Erythroblast (primary cell): ENCODE measurements around the gene ATP5PD.
"Not testable (repeated sequence)": the region's sequence is repeated elsewhere in the genome, so short reads cannot be mapped to it uniquely, and the experiment has no call there.

Experiments
- DNase-seq, 2 experiments: peaks; one replicate each; lab custom pipeline; 2025; lab: John Stamatoyannopoulos, UW
- GATA1 ChIP-seq: IDR thresholded peaks from 2 replicates; pipeline ENCODE4 v1.6.1; 2011; ENCODE audit warnings: low read depth, mild to moderate bottlenecking, control low read depth, low read length, moderate library complexity
- POLR2A ChIP-seq: IDR thresholded peaks from 2 replicates; pipeline ENCODE4 v1.6.1; 2011; ENCODE audit warnings: mild to moderate bottlenecking, low read length

Gene ATP5PD

DNA sequence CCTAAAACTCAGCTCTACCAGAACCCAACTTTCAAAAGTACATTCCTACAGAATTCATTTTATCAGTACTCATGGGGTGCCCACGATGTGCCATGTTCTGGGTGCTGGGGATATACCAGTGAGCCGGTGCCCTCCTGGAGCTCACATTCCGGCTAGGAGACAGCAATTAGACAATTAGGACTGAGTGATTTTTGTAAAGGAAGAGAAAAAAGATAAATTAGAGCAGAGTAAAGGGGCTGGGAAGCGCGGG, 34.7 kb downstream of the ATP5PD start:
- TF ChIP-seq GATA1, result no peak
- no peak for TF ChIP-seq POLR2A
- DNase-seq, result no peak

DNA sequence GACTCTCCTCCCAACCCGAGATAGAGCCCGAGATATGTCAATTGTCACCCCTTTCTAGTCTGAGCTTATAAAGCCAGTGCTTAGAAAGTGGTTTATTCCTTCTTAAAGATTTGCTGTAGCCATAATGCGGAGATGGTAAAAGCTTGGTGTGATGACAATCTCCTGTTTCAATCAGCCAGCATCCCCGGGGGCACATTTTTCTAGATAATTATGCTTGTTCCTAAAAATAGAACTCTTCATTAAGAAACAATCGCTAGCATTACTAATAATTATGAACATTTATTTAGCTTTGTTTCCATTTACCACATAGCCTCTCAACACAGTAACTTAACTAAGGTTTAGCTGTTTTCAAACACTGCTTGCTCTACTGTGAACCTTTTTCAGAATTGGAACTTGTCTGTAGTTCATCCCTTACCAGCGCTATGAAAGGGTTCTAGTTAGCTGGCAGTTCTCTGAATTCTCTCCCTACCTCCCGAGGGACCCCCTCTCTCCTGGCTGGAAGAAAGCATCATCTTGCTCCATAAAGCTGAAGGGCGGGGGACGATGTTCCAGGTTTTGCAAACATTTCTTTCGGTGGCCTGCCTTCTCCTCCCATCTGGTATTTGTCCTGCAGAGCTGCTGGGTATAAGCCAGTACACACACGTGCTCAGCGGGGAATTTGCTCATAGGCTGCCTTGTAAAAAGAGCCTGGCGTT, 35.2 kb downstream of the ATP5PD start:
- DNase-seq, result no peak
- TF ChIP-seq POLR2A (no peak), GATA1 (no peak)

DNA sequence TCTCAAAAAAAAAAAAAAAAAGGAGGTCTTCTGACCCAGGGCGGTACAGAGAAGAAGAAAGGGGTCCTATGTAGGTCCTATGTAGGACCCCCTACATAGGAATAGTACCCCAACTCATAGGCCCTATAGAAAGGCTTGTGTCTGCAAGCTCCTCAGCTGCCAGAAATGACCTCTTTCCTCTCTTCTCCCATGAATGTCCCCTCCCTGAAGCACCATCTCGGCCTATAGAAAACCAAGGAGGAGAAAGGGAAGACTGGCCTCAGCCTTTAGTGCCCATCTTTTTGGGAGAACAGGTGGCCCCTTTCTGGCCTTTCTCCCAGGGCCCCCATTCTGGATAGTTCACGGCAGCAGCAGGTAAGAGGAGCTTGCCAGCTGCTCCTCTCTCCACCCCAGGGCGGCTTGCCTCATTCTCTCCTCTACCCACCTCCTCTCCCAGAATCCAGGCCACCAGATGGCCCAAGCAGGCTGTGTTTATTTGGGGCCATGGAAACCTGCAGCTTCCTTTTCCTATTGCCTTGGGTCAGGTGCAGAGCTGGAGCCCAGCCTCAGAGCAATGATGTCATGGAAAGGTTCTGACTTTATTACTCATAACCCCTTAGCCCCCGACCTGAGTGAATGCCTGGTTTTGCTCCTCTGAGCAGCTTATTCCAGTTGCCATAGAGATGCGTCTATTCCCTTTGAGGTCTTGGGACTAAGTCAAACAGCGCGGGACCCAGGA, 35.9 kb downstream of the ATP5PD start:
- no peak for DNase-seq

DNA sequence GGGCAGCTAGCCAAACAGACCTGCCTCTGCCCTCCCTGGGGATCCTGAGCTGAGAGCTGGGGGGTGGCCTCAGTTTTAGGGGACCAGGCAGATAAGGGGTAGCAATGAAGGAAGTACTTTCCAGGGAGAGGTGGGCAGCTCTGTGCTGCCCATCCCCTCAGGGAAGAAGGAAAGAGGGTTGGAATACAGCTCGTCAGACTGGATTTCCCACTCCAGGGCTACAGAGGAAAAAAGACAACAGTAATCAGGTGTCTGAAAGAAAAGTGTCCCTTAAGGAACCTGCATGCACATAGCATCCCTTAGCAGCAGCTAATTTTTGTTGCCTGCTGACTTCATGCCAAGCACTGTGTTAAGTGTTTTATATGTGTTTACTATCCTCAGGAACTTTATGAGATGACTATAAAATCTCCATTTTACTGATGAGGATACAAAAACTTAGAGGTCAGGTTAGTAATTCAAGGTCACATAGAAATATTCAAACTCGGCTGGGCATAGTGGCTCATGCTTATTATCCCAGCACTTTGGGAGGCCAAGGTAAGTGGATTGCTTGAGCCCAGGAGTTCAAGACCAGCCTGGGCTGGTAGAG, 37.5 kb downstream of the ATP5PD start:
- DNase-seq, result no peak
- TF ChIP-seq GATA1 (no peak), POLR2A (no peak)

More for the DNA sequence above, 35.9 kb downstream of the ATP5PD start:
- no peak for TF ChIP-seq POLR2A

GRCh38 chr17:75008373-75008772, 38.4 kb downstream of the ATP5PD start:
- TF ChIP-seq POLR2A, result no peak
- no peak for TF ChIP-seq GATA1

DNA sequence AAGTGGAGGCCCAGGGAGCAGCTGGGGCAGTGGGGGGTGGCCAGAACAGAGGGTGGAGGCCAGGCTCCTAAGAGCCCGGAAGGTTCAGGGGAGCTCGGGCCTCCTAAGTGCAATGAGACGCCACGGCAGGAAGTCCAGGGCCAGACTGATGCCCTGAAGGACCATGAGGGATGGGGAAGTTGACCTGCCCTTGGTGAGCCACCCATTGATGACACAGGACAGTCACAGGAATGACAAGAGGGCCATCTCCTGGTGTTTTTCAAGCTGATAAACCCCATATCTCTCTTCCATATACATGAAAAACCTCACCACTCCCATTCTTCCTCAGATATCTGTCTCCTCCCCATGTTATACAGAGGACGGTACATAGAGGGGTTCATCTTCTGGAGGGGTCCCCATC, 40.1 kb downstream of the ATP5PD start:
- TF ChIP-seq GATA1 (no peak), POLR2A (no peak)
- peak; percentile 66 to 74 for DNase-seq

More at GRCh38 chr17:75008373-75008772, 38.4 kb downstream of the ATP5PD start:
- DNase-seq, result no peak

GRCh38 chr17:75006084-75006483, 40.7 kb downstream of the ATP5PD start:
- DNase-seq, result not testable (repeated sequence)

- DNase-seq, result no peak
- TF ChIP-seq POLR2A (no peak), GATA1 (no peak)
These were observed 41.5 kb downstream of the ATP5PD start for GRCh38 chr17:75005291-75005690.

DNA sequence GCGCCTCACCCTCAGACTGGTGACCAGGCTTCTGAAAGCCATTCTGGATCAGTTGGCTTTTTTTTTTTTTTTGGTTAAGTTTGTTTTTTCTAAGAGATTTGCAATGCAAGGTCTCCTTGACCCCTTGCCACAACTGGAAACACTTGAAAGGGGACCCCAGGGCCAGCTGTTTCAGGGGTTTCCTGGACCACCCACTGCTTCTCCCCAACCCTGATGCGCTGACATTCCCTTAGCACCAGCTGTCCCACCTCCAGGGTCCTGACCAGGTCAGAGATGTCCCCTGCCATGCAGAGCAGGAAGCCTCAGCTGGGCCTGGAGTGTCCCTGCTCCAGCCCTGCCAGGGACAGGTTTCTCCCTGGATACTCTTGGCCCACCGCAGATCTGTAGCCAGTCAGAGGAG, 42.4 kb downstream of the ATP5PD start:
- DNase-seq, result no peak
- TF ChIP-seq POLR2A (no peak), GATA1 (no peak)

DNA sequence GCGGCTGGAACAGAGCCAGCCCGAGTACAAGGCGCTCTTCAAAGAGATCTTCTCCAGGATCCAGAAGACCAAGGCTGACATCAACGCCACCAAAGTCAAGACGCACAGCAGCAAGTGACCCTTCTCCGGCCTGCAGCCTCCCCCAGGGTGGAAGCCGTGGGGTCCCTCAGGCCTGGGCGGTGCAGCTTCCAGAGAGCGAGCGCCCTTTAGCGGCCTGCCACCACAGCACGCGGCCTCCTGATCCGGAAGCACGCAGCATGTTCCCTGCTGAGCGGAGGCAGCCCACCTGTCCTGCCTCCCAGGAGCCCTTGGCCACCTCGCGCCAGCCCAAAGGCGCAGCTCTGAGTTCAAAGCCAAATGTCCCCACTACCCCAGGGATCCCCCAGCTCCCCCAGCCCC, 42.8 kb downstream of the ATP5PD start:
- DNase-seq, result no peak
- TF ChIP-seq GATA1 (no peak), POLR2A (no peak)

DNA sequence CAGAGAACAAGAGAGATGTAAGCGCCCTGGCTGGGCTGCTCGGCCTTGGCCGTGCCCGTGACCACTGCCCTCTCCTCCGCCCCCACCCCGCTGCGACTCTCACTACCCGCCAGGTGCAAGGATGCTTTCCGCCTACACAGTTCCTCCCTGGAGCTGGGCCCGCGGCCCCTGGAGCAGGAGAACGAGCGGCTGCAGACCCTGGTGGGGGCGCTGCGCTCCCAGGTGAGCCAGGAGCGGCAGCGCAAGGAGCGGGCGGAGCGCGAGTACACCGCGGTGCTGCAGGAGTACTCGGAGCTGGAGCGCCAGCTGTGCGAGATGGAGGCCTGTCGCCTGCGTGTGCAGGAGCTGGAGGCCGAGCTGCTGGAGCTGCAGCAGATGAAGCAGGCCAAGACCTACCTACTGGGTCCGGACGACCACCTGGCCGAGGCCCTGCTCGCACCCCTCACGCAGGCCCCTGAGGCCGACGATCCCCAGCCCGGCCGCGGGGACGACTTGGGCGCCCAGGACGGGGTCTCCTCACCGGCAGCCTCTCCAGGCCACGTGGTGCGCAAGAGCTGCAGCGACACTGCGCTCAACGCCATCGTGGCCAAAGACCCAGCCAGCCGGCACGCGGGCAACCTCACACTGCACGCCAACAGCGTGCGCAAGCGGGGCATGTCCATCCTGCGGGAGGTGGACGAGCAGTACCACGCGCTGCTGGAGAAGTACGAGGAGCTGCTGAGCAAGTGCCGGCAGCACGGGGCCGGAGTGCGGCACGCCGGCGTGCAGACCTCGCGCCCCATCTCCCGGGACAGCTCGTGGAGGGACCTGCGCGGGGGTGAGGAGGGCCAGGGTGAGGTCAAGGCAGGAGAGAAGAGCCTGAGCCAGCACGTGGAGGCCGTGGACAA, 43.5 kb downstream of the ATP5PD start:
- no peak for DNase-seq
- TF ChIP-seq POLR2A (no peak), GATA1 (no peak)

- no peak for TF ChIP-seq GATA1
- DNase-seq, result no peak
These were observed 44.6 kb downstream of the ATP5PD start for GRCh38 chr17:75001915-75002843.

GRCh38 chr17:74999523-74999922, 47.2 kb downstream of the ATP5PD start:
- no peak for DNase-seq
- TF ChIP-seq GATA1 (no peak), POLR2A (no peak)
